HG02763 (cell line): ENCODE results near the gene JAG1.
"Not testable (repeated sequence)": the region's sequence is repeated elsewhere in the genome, so short reads cannot be mapped to it uniquely, and the experiment has no call there.

Experiments used
- ATAC-seq: cut with Tn5 transposase; IDR thresholded peaks from one replicate; pipeline ENCODE4 v1.9.1; 2021; ENCODE audit warnings: mild to moderate bottlenecking, moderate library complexity; ENCODE audit not compliant: unreplicated experiment

The JAG1 gene

DNA sequence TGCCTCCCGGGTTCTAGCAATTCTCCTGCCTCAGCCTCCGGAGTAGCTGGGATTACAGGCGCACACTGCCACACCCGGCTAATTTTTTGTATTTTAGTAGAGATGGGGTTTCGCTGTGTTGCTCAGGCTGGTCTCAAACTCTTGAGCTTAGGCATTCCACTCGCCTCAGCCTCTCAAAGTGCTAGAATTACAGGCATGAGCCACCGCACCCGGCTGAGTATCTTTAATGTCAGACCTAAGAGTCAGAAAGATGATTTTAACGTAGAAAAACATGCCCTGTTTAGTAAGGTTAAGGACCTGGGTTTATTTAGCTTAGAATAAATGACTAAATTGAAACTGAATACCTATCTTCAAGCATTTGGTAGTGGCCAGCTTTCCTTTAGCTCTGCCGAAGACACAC is 83.4 kb downstream of the JAG1 start:
- ATAC-seq, result not testable (repeated sequence)
